Measurements from ENCODE around the gene PLPP4.

- TF ChIP-seq POLR2AphosphoS5 (IDR thresholded peaks at IDR 0.05; ENCODE audit: low read depth, low read length) (no peak), REST (IDR thresholded peaks at IDR 0.05; ENCODE audit: insufficient read depth in 1 of 2, low read depth in 2 of 2, low read length in 2 of 2) (no peak)
Measured at GRCh38 chr10:120485946-120486345, 28.9 kb downstream of the PLPP4 start.

Measured in PFSK-1 (cell line).